ENCODE results near the gene LILRA5. TPM values are rescaled to one million over a fixed set of nuclear protein-coding genes. Genes with fewer than 3 reads are reported as not detected.

Gene LILRA5
- polyA plus RNA-seq, 1 of the 3 experiments (the other 2 are of a cell fraction), result not detected

DNA sequence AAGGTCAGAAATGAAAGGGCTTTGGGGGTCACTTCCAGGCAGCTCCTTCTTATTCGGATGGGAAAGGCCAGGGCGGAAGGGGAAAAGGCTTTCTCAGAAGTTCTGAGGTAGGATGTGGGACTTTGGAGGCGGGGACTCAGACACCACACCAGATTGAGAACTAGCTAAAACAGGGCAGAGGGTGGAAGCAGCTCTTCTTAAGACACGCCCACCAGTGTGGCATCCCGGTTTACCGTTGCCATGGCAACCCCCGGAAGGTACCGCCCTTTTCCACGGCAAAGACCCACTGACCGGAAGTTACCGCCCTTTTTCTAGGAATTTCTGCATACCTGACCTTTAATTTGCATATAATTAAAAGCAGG, 3.8 kb upstream of the LILRA5 start:
- H3K9me2 ChIP-seq, result no peaks in the 10 kb centered on the region
- no peaks in the 10 kb centered on the region for H3F3A ChIP-seq (replicated peaks; ENCODE audit: insufficient read depth)
- no peaks in the 10 kb centered on the region for H3K9me3 ChIP-seq
- TF ChIP-seq, protein P1, sequence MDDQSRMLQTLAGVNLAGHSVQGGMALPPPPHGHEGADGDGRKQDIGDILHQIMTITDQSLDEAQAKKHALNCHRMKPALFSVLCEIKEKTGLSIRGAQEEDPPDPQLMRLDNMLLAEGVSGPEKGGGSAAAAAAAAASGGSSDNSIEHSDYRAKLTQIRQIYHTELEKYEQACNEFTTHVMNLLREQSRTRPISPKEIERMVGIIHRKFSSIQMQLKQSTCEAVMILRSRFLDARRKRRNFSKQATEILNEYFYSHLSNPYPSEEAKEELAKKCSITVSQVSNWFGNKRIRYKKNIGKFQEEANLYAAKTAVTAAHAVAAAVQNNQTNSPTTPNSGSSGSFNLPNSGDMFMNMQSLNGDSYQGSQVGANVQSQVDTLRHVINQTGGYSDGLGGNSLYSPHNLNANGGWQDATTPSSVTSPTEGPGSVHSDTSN (IDR thresholded peaks at IDR 0.05), result no peak
- TF ChIP-seq FOXJ3 (CRISPR knock-in tag; IDR thresholded peaks at IDR 0.05), result no peak
- no peak for TF ChIP-seq RCOR1 (IDR thresholded peaks at IDR 0.05; ENCODE audit: low read length)
- no peak for TF ChIP-seq RXRA (IDR thresholded peaks at IDR 0.05; ENCODE audit: borderline replicate concordance, low read depth)
- TF ChIP-seq GABPA (IDR thresholded peaks at IDR 0.05; ENCODE audit: low read depth), result no peak
- TF ChIP-seq GATA2 (CRISPR knock-in tag; IDR thresholded peaks at IDR 0.05), result no peak
- TF ChIP-seq POLR2AphosphoS5 (IDR thresholded peaks at IDR 0.05; ENCODE audit: low read depth, low read length), result no peak
- no peak for TF ChIP-seq SMC3 (IDR thresholded peaks at IDR 0.05; ENCODE audit: low read depth, low read length)
- TF ChIP-seq SIN3A (IDR thresholded peaks at IDR 0.05; ENCODE audit: borderline replicate concordance, low read depth, low read length), result no peak
- TF ChIP-seq, protein P2, sequence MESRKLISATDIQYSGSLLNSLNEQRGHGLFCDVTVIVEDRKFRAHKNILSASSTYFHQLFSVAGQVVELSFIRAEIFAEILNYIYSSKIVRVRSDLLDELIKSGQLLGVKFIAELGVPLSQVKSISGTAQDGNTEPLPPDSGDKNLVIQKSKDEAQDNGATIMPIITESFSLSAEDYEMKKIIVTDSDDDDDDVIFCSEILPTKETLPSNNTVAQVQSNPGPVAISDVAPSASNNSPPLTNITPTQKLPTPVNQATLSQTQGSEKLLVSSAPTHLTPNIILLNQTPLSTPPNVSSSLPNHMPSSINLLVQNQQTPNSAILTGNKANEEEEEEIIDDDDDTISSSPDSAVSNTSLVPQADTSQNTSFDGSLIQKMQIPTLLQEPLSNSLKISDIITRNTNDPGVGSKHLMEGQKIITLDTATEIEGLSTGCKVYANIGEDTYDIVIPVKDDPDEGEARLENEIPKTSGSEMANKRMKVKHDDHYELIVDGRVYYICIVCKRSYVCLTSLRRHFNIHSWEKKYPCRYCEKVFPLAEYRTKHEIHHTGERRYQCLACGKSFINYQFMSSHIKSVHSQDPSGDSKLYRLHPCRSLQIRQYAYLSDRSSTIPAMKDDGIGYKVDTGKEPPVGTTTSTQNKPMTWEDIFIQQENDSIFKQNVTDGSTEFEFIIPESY (IDR thresholded peaks at IDR 0.05; ENCODE audit: borderline replicate concordance, low read depth), result no peak
- H3K79me2 ChIP-seq (ENCODE audit: insufficient read depth), result no peaks in the 10 kb centered on the region
- no peak overlapping the region for H3K4me2 ChIP-seq
- no peak overlapping the region for H3K9ac ChIP-seq
- H3K4me1 ChIP-seq (ENCODE audit: control insufficient read depth in 1 of 2, insufficient read depth in 2 of 2, low read depth in 1 of 2, low read length in 1 of 2), result no peaks in the 10 kb centered on the region
- H3K27ac ChIP-seq (ENCODE audit: low read depth in 2 of 2, low read length in 1 of 2), result no peak overlapping the region
- peaks cover 77% of the 10 kb centered on the region for H3K27me3 ChIP-seq (ENCODE audit: insufficient read depth)
- no peaks in the 10 kb centered on the region for H4K20me1 ChIP-seq (ENCODE audit: insufficient read depth)
- ChIA-PET CTCF (interaction anchor here (0.5 to 1.5 kb wide), 2 partner anchors 26 to 51 kb away, joined by 3 to 4 read pairs; no protein-coding TSS in a partner anchor), POLR2A (no interaction called here)
- no peak overlapping the region for H3K4me3 ChIP-seq (ENCODE audit: low read depth in 2 of 2, low read length in 1 of 2)
- DNase-seq, result no peak
- no peak overlapping the region for H2AFZ ChIP-seq (ENCODE audit: low read depth)
- WGBS (ENCODE audit: low lambda C conversion rate), result 10% methylated on average over 9 of the region's 11 CpGs
- no peaks in the 10 kb centered on the region for H3K36me3 ChIP-seq (replicated peaks in 1 of 2; ENCODE audit: control insufficient read depth in 1 of 2, insufficient read depth in 2 of 2, low read length in 1 of 2)

DNA sequence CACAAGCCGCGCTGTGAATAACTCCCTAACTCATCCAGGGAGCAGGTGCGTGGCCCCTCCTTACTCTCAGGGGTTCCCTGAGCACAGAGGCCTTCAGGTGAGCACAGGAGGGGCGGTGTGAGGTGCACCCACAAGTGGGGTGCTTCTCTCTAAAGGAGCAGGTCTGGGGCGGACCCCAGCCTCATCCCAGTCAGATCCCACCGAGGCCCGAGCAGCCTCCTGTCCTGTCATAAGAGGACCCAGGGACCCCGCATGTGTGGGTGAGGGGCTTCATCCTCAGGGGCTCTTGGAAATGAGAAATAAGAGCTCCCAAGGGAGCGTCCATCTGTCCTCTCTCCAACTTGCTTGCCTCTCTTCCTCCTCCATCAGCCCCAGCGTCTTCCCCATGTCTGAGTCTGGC, 3.0 kb upstream of the LILRA5 start:
- Histone ChIP-seq H3K4me3 (ENCODE audit: low read depth in 2 of 2, low read length in 1 of 2) (no peak overlapping the region), H3K27me3 (ENCODE audit: insufficient read depth) (peaks cover 77% of the 10 kb centered on the region), H3K9me2 (no peaks in the 10 kb centered on the region), H4K20me1 (ENCODE audit: insufficient read depth) (no peaks in the 10 kb centered on the region), H3F3A (replicated peaks; ENCODE audit: insufficient read depth) (no peaks in the 10 kb centered on the region), H3K79me2 (ENCODE audit: insufficient read depth) (no peaks in the 10 kb centered on the region), H3K9me3 (no peaks in the 10 kb centered on the region), H3K36me3 (replicated peaks in 1 of 2; ENCODE audit: control insufficient read depth in 1 of 2, insufficient read depth in 2 of 2, low read length in 1 of 2) (no peaks in the 10 kb centered on the region), H3K4me1 (ENCODE audit: control insufficient read depth in 1 of 2, insufficient read depth in 2 of 2, low read depth in 1 of 2, low read length in 1 of 2) (no peaks in the 10 kb centered on the region), H2AFZ (ENCODE audit: low read depth) (no peak overlapping the region), H3K4me2 (no peak overlapping the region), H3K27ac (ENCODE audit: low read depth in 2 of 2, low read length in 1 of 2) (no peak overlapping the region), H3K9ac (no peak overlapping the region)
- ChIA-PET CTCF (interaction anchor here (1.2 to 1.5 kb wide), 2 partner anchors 9 to 50 kb away, joined by 4 read pairs; no protein-coding TSS in a partner anchor), POLR2A (no interaction called here)
- no peak for TF ChIP-seq CHD2 (IDR thresholded peaks at IDR 0.05; ENCODE audit: low read length, partially characterized antibody)
- TF ChIP-seq SIN3A (IDR thresholded peaks at IDR 0.05; ENCODE audit: borderline replicate concordance, low read depth, low read length), result no peak
- TF ChIP-seq, protein P3, sequence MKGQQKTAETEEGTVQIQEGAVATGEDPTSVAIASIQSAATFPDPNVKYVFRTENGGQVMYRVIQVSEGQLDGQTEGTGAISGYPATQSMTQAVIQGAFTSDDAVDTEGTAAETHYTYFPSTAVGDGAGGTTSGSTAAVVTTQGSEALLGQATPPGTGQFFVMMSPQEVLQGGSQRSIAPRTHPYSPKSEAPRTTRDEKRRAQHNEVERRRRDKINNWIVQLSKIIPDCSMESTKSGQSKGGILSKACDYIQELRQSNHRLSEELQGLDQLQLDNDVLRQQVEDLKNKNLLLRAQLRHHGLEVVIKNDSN (IDR thresholded peaks at IDR 0.05; ENCODE audit: borderline replicate concordance, low read depth), result no peak
- no peak for TF ChIP-seq FOSL2 (IDR thresholded peaks at IDR 0.05; ENCODE audit: borderline replicate concordance, low read depth)
- TF ChIP-seq YY1 (IDR thresholded peaks at IDR 0.05; ENCODE audit: low read depth), result no peak
- no peak for TF ChIP-seq POLR2AphosphoS5 (IDR thresholded peaks at IDR 0.05; ENCODE audit: low read depth, low read length)
- no peak for TF ChIP-seq FOXJ3 (CRISPR knock-in tag; IDR thresholded peaks at IDR 0.05)
- no peak for TF ChIP-seq NFIC (IDR thresholded peaks at IDR 0.05; ENCODE audit: borderline replicate concordance)
- no peak for TF ChIP-seq RAD21 (IDR thresholded peaks at IDR 0.05; ENCODE audit: low read length)
- no peak for TF ChIP-seq GATA2 (CRISPR knock-in tag; IDR thresholded peaks at IDR 0.05)
- TF ChIP-seq, protein P4, sequence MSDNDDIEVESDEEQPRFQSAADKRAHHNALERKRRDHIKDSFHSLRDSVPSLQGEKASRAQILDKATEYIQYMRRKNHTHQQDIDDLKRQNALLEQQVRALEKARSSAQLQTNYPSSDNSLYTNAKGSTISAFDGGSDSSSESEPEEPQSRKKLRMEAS (IDR thresholded peaks at IDR 0.05; ENCODE audit: low read depth), result no peak
- no peak for DNase-seq
- 19% methylated on average over 8 of the region's 10 CpGs for WGBS (ENCODE audit: low lambda C conversion rate)

Data from SK-N-SH (cell line).